Measurements from ENCODE around the gene TBC1D19.

The TBC1D19 gene

DNA sequence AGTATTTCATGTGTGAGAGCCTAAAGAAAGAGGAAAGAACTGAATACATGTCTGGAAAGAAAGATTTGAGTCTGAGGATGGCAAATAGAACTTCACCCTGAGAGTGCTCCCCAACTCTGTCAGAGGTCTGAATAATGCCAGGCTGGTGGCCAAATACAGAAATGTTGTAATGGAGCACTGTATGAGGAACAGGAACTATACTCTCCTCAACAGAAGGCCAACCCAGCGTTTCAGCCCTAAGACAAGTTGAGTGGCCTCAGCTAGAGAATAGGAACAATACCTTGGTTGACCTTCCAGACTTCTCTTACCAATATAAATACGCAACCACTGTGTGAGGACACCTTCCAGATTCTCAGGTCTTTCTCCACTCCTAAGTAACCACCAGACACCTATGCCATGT, 182.3 kb downstream of the TBC1D19 start:
- no peak for DNase-seq (ENCODE audit: extremely low read depth, insufficient read length)
- Histone ChIP-seq H3K4me3 (replicated peaks; ENCODE audit: low read depth, low read length) (no peak overlapping the region), H3K36me3 (ENCODE audit: control insufficient read depth, insufficient read depth, low read length) (no peaks in the 10 kb centered on the region), H3K27me3 (replicated peaks; ENCODE audit: control insufficient read depth, insufficient read depth, low read length) (no peaks in the 10 kb centered on the region)
- TF ChIP-seq, protein P1, sequence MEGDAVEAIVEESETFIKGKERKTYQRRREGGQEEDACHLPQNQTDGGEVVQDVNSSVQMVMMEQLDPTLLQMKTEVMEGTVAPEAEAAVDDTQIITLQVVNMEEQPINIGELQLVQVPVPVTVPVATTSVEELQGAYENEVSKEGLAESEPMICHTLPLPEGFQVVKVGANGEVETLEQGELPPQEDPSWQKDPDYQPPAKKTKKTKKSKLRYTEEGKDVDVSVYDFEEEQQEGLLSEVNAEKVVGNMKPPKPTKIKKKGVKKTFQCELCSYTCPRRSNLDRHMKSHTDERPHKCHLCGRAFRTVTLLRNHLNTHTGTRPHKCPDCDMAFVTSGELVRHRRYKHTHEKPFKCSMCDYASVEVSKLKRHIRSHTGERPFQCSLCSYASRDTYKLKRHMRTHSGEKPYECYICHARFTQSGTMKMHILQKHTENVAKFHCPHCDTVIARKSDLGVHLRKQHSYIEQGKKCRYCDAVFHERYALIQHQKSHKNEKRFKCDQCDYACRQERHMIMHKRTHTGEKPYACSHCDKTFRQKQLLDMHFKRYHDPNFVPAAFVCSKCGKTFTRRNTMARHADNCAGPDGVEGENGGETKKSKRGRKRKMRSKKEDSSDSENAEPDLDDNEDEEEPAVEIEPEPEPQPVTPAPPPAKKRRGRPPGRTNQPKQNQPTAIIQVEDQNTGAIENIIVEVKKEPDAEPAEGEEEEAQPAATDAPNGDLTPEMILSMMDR (IDR thresholded peaks at IDR 0.05; ENCODE audit: insufficient read depth, low read length, poor library complexity, severe bottlenecking): no peak

GRCh38 chr4:26772096-26772873, 188.4 kb downstream of the TBC1D19 start:
- no peak for DNase-seq (ENCODE audit: extremely low read depth, insufficient read length)
- Histone ChIP-seq H3K27me3 (replicated peaks; ENCODE audit: control insufficient read depth, insufficient read depth, low read length) (no peaks in the 10 kb centered on the region), H3K4me3 (replicated peaks; ENCODE audit: low read depth, low read length) (no peak overlapping the region), H3K36me3 (ENCODE audit: control insufficient read depth, insufficient read depth, low read length) (no peaks in the 10 kb centered on the region)
- TF ChIP-seq, protein P1 (IDR thresholded peaks at IDR 0.05; ENCODE audit: insufficient read depth, low read length, poor library complexity, severe bottlenecking): no peak

DNA sequence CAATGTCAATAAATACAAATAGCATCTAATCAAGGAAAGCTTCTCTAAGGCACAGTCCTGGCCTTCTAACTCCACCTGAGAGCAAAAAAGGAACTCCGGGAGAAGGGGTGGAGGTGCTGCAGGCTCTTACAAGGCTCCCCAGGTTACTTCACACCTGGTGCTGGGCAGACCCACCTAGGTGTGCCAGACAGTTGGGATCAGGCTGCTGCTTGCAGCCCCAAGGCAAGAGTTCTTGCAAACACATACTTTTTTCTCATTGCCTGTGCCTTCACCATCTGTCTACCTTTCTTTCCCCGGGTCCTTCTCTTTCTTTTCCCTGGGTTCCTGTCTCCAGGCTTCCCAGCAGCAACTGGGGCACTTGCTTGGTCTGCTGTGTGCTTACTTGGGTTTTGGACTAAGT, 195.3 kb downstream of the TBC1D19 start:
- no peaks in the 10 kb centered on the region for H3K27me3 ChIP-seq (replicated peaks; ENCODE audit: control insufficient read depth, insufficient read depth, low read length)
- no peak overlapping the region for H3K4me3 ChIP-seq (replicated peaks; ENCODE audit: low read depth, low read length)
- TF ChIP-seq, protein P1 (IDR thresholded peaks at IDR 0.05; ENCODE audit: insufficient read depth, low read length, poor library complexity, severe bottlenecking): no peak
- no peak for DNase-seq (ENCODE audit: extremely low read depth, insufficient read length)
- no peaks in the 10 kb centered on the region for H3K36me3 ChIP-seq (ENCODE audit: control insufficient read depth, insufficient read depth, low read length)

- Histone ChIP-seq H3K4me3 (replicated peaks; ENCODE audit: low read depth, low read length) (no peak overlapping the region), H3K36me3 (ENCODE audit: control insufficient read depth, insufficient read depth, low read length) (no peaks in the 10 kb centered on the region), H3K27me3 (replicated peaks; ENCODE audit: control insufficient read depth, insufficient read depth, low read length) (no peaks in the 10 kb centered on the region)
- no peak for DNase-seq (ENCODE audit: extremely low read depth, insufficient read length)
- TF ChIP-seq, protein P1 (IDR thresholded peaks at IDR 0.05; ENCODE audit: insufficient read depth, low read length, poor library complexity, severe bottlenecking): no peak
Measured at GRCh38 chr4:26779674-26780073, 195.8 kb downstream of the TBC1D19 start.

- Histone ChIP-seq H3K27me3 (replicated peaks; ENCODE audit: control insufficient read depth, insufficient read depth, low read length) (no peaks in the 10 kb centered on the region), H3K36me3 (ENCODE audit: control insufficient read depth, insufficient read depth, low read length) (no peaks in the 10 kb centered on the region), H3K4me3 (replicated peaks; ENCODE audit: low read depth, low read length) (no peak overlapping the region)
- TF ChIP-seq, protein P1 (IDR thresholded peaks at IDR 0.05; ENCODE audit: insufficient read depth, low read length, poor library complexity, severe bottlenecking): no peak
- DNase-seq (ENCODE audit: extremely low read depth, insufficient read length): peak; percentile 17
Measured at GRCh38 chr4:26780539-26780938, 196.7 kb downstream of the TBC1D19 start.
